AG09319 (cell line): ENCODE data around the gene MIA3.
"Not testable (repeated sequence)": the region's sequence is repeated elsewhere in the genome, so short reads cannot be mapped to it uniquely, and the experiment has no call there.

ENCODE experiments used
- DNase-seq: peaks from one replicate; pipeline ENCODE4 v3.0.0-alpha.2; 2010; ENCODE audit warnings: low read depth; ENCODE audit errors: extremely low read depth
- TF ChIP-seq, protein P1 (sequence below): IDR thresholded peaks from 2 replicates; pipeline ENCODE4 v1.5.1; 2011; ENCODE audit warnings: low read depth, mild to moderate bottlenecking, inconsistent platforms, low read length, moderate library complexity

MIA3 gene

DNA sequence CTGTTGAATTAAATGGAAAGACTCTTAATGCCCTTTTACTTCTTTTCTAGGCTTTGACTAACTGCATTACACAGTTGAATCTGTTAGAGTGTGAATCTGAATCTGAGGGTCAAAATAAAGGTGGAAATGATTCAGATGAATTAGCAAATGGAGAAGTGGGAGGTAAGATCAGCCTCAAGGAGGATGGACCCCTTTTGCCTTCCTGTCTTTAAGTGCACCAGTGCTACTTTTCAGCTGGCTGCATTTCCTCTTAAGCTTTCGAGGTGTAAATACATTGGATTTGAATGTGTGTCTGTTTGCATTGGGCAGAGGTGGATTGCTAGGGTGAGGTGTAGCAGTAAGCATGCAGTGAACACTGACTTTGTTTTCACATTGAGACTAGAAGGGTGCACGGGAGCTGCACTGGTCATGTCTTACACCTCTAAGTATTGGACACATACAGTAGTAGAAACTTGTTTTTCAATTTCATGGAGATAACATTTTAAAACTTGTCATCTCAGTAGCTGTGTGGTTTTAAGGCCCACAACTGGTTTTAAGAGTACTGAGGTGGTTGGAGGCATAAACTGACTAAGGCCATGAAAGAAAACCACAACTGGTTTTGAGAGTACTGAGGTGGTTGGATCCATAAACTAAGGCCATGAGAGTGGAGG, 35.4 kb downstream of the MIA3 start:
- DNase-seq: no peak
- TF ChIP-seq, protein P1, sequence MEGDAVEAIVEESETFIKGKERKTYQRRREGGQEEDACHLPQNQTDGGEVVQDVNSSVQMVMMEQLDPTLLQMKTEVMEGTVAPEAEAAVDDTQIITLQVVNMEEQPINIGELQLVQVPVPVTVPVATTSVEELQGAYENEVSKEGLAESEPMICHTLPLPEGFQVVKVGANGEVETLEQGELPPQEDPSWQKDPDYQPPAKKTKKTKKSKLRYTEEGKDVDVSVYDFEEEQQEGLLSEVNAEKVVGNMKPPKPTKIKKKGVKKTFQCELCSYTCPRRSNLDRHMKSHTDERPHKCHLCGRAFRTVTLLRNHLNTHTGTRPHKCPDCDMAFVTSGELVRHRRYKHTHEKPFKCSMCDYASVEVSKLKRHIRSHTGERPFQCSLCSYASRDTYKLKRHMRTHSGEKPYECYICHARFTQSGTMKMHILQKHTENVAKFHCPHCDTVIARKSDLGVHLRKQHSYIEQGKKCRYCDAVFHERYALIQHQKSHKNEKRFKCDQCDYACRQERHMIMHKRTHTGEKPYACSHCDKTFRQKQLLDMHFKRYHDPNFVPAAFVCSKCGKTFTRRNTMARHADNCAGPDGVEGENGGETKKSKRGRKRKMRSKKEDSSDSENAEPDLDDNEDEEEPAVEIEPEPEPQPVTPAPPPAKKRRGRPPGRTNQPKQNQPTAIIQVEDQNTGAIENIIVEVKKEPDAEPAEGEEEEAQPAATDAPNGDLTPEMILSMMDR: no peak

- TF ChIP-seq, protein P1: no peak
- DNase-seq: no peak
These were observed 37.0 kb downstream of the MIA3 start for GRCh38 chr1:222654849-222655248.

- no peak for DNase-seq
- TF ChIP-seq, protein P1: no peak
These were observed 38.7 kb downstream of the MIA3 start for GRCh38 chr1:222656391-222657155.

GRCh38 chr1:222657899-222658298, 40.0 kb downstream of the MIA3 start:
- TF ChIP-seq, protein P1: no peak

GRCh38 chr1:222663431-222663934, 45.6 kb downstream of the MIA3 start:
- DNase-seq: no peak
- TF ChIP-seq, protein P1: no peak

More at GRCh38 chr1:222657899-222658298, 40.0 kb downstream of the MIA3 start:
- no peak for DNase-seq

DNA sequence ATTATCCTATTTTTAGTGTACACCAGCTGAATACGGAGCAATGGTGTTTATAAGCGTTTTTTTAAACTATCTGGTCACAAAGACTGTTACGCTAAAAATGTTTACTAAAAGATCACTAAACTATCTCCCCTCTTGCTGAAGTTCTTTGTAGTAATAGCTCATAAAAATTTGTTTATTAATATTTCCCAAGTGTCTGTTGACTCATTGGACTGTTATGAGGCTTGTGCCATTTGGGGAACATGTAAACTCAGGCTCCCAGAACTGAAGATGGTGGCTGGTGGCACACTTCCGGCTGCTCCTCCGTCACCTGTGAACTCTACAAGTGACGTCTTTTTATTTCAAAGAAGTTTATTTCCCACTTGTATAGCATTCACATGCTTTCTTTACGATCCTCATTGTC, 48.1 kb downstream of the MIA3 start:
- TF ChIP-seq, protein P1: no peak

GRCh38 chr1:222668184-222668583, 50.3 kb downstream of the MIA3 start:
- DNase-seq: not testable (repeated sequence)

More for the DNA sequence above, 48.1 kb downstream of the MIA3 start:
- DNase-seq: no peak

GRCh38 chr1:222669107-222669506, 51.2 kb downstream of the MIA3 start:
- not testable (repeated sequence) for DNase-seq
